Kidney (tissue), 14 donors: ENCODE results near the gene NR0B2. TPM values are rescaled to one million over a fixed set of nuclear protein-coding genes. Genes with fewer than 3 reads are reported as not detected.

Experiments
- DNase-seq, 5 donors: peaks; one replicate each; pipeline ENCODE4 v3.0.0-alpha.2; 2013 to 2020
- FAIRE-seq: peaks from 2 replicates; lab custom pipeline; 2012; peaks lifted over from hg19 to GRCh38; lab: Jason Lieb, UNC
- H3K27ac ChIP-seq, 2 donors: one replicate each; pipeline ENCODE4 v1.7.0; 2013; ENCODE audit warnings: low read depth in 2 of 2, low read length in 2 of 2, inconsistent platforms in 1 of 2
- H3K27me3 ChIP-seq: one replicate; pipeline ENCODE4 v1.7.1; 2013; ENCODE audit warnings: low read length, inconsistent platforms; ENCODE audit not compliant: control insufficient read depth, insufficient read depth
- H3K36me3 ChIP-seq, 3 donors: one replicate each; pipeline versions ENCODE4 v1.7.0 to v1.7.1; 2013; ENCODE audit warnings: low read length in 3 of 3, control low read depth in 1 of 3, inconsistent platforms in 1 of 3; ENCODE audit not compliant: insufficient read depth in 3 of 3, control insufficient read depth in 2 of 3
- H3K4me1 ChIP-seq, 3 donors: one replicate each; pipeline versions ENCODE4 v1.7.0 to v1.7.1; 2013; ENCODE audit warnings: low read length in 3 of 3, inconsistent platforms in 1 of 3, low read depth in 1 of 3; ENCODE audit not compliant: control insufficient read depth in 2 of 3, insufficient read depth in 2 of 3
- H3K4me3 ChIP-seq, 3 donors: one replicate each; pipeline versions ENCODE4 v1.7.0 to v1.8.1; 2013; ENCODE audit warnings: low read length in 3 of 3, control low read depth in 1 of 3, inconsistent platforms in 1 of 3
- H3K9ac ChIP-seq, 3 donors: one replicate each; pipeline versions ENCODE4 v1.7.0 to v1.7.1; 2013; ENCODE audit warnings: low read length in 3 of 3, control low read depth in 1 of 3, inconsistent platforms in 1 of 3
- H3K9me3 ChIP-seq, 3 donors: one replicate each; pipeline versions ENCODE4 v1.7.0 to v1.7.1; 2013; ENCODE audit warnings: low read length in 3 of 3, control low read depth in 1 of 3, inconsistent platforms in 1 of 3; ENCODE audit not compliant: control insufficient read depth in 2 of 3, insufficient read depth in 1 of 3
- intact Hi-C: fragments of 100-400 bp; cut with DNase I; formaldehyde crosslinking; loops from one replicate; pipeline ENCODE4 v1.11.1; 2022
- polyA plus RNA-seq: library from polyadenylated mRNA; stranded (reverse); fragments of 350-450 nt; fragmentation: Illumina TruSeq; extraction: RNeasy Lipid Tissue Mini Kit (QIAGEN cat#74804); gene quantifications from one replicate; pipeline ENCODE4 v1.2.3, GENCODE V29; 2014; ENCODE audit warnings: low read depth, low replicate concordance; ENCODE audit not compliant: insufficient read depth
- total RNA-seq: library from RNA; stranded (reverse); fragmentation: NEBNext Ultra II Directional; extraction: Animal tissue kit (Norgen Biotek cat#: 25700); gene quantifications from one replicate; pipeline ENCODE4 v1.2.1, GENCODE V29; 2021
- TF ChIP-seq, protein P1 (sequence below): IDR thresholded peaks from 3 replicates; pipeline ENCODE4 v1.5.1; 2012; ENCODE audit warnings: mild to moderate bottlenecking, moderate library complexity, borderline replicate concordance; ENCODE audit not compliant: insufficient read depth; ENCODE audit errors: extremely low read depth
- donor health status: control.
- donor health status: control.
- donor health status: control.
- donor health status: control.
- donor health status: control.
- donor health status: DM: yes; HTN: yes; CAD: no.
- donor health status: Normal renal cell carcinoma (clear cell type).

NR0B2 gene
- total and polyA plus RNA-seq, 2 donors from 2014 or later: 0.79 to 16.5 TPM

DNA sequence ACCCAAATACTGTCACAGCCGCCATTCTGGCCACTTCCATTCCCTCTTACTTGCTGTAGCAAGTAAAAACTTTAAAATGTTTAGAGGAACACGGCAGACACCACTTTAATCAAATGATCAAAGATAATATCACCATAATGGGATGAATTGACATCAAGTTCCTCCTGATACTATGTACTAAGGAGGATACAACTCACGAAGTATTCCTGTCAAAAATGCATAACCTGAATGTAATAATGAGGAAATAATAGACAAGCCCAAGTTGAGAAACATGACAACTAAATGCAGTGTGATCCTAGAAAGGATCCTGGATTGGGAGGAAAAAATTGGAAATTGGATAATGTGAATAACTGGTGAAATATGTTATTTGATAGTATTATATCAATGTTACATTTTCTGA, 42.5 kb upstream of the NR0B2 start:
- DNase-seq: no peak
- H3K27me3 ChIP-seq: peaks cover 3% of the 10 kb centered on the region
- FAIRE-seq: no peak
- H3K27ac ChIP-seq: no peak overlapping the region
- peaks cover 0 to 4% (median 0%) of the 10 kb centered on the region in 3 donors for H3K4me1 ChIP-seq
- intact Hi-C loops: no loop called here
- no peak overlapping the region for H3K4me3 ChIP-seq
- TF ChIP-seq, protein P1, sequence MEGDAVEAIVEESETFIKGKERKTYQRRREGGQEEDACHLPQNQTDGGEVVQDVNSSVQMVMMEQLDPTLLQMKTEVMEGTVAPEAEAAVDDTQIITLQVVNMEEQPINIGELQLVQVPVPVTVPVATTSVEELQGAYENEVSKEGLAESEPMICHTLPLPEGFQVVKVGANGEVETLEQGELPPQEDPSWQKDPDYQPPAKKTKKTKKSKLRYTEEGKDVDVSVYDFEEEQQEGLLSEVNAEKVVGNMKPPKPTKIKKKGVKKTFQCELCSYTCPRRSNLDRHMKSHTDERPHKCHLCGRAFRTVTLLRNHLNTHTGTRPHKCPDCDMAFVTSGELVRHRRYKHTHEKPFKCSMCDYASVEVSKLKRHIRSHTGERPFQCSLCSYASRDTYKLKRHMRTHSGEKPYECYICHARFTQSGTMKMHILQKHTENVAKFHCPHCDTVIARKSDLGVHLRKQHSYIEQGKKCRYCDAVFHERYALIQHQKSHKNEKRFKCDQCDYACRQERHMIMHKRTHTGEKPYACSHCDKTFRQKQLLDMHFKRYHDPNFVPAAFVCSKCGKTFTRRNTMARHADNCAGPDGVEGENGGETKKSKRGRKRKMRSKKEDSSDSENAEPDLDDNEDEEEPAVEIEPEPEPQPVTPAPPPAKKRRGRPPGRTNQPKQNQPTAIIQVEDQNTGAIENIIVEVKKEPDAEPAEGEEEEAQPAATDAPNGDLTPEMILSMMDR: no peak
- H3K36me3 ChIP-seq: peaks cover 0 to 3% (median 0%) of the 10 kb centered on the region in 3 donors
- H3K9ac ChIP-seq: no peak overlapping the region
- H3K9me3 ChIP-seq: peaks cover 0 to 3% (median 0%) of the 10 kb centered on the region in 3 donors

DNA sequence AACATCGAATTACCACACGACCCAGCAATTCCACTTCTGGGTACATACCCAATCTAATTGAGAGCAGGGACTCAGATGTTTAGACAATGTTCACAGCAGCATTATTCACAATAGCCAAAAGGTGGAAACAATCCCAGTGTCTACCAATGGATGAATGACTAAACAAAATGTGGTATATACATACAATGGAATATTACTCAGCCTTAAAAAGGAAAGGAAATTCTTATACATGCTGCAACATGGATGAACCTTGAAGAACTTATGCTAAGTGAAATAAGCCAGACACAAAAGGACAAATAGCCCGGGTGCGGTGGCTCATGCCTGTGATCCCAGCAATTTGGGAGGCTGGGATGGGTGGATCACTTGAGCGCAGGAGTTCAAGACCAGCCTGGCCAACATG, 39.6 kb upstream of the NR0B2 start:
- intact Hi-C loops: no loop called here
- TF ChIP-seq, protein P1: no peak
- DNase-seq: no peak
- H3K4me3 ChIP-seq: no peak overlapping the region
- no peak overlapping the region for H3K27ac ChIP-seq
- no peaks in the 10 kb centered on the region for H3K4me1 ChIP-seq
- H3K9ac ChIP-seq: no peak overlapping the region
- no peaks in the 10 kb centered on the region for H3K27me3 ChIP-seq
- H3K9me3 ChIP-seq: peaks cover 0 to 3% (median 0%) of the 10 kb centered on the region in 3 donors
- H3K36me3 ChIP-seq: peaks cover 0 to 3% (median 0%) of the 10 kb centered on the region in 3 donors
- FAIRE-seq: no peak

DNA sequence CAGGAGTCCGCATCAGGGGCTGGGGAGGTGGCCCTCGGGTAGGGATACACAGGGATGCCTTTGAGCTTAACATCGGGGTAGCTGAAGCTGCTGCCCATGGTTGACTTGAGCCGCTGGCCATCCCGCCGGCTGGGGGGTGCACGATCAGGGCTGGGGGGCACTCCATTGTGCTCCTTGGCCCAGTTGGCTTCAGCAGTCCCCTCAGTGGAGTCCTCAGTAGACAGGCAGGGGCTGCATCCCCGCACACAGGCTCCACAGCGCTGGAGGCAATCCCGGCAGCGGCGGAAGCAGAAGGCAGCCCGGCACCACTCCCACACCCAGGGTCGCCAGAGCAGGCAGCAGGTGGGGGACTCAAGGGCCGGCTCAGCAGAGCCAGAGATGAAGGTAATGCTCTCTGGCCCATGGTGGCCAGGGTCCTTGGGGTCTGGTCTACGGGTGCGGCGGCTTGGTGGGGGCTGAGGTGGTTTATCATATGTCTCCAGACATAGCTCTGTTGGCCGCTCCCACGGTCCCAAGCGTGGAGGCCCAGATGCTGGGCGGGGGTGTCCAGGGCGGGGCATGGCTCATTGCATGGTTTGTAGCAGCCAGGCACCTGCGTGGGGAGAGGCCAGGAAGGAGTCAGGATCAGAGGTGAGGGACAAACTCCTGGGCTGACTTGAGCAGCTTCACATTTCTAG, 38.2 kb upstream of the NR0B2 start:
- peaks cover 0 to 3% (median 0%) of the 10 kb centered on the region in 3 donors for H3K9me3 ChIP-seq
- H3K4me1 ChIP-seq: no peaks in the 10 kb centered on the region
- peaks cover 0 to 3% (median 0%) of the 10 kb centered on the region in 3 donors for H3K36me3 ChIP-seq
- no peak for FAIRE-seq
- H3K27ac ChIP-seq: no peak overlapping the region
- no peak for DNase-seq
- intact Hi-C loops: no loop called here
- no peaks in the 10 kb centered on the region for H3K27me3 ChIP-seq
- TF ChIP-seq, protein P1: no peak
- no peak overlapping the region for H3K9ac ChIP-seq
- no peak overlapping the region for H3K4me3 ChIP-seq
